PC-9 (cell line): ENCODE results near the gene CRYBB1.

Source experiments
- CTCF ChIP-seq: fragments of 200-600 bp; sonication (generic); conservative IDR thresholded peaks from 2 replicates; pipeline ENCODE4 v1.6.1; 2017; ENCODE audit warnings: mixed run types, antibody characterized with exemption, mild to moderate bottlenecking, moderate library complexity
- EZH2 ChIP-seq: fragments of 200-600 bp; sonication (generic); IDR thresholded peaks from 2 replicates; pipeline ENCODE4 v1.8.0; 2017; ENCODE audit warnings: antibody characterized with exemption, low read depth

GRCh38 chr22:26650722-26651421 is 33.0 kb upstream of the CRYBB1 start:
- TF ChIP-seq CTCF: no peak
- TF ChIP-seq EZH2: no peak
